ENCODE data around the gene RNF213. TPM values are rescaled to one million over a fixed set of nuclear protein-coding genes. Genes with fewer than 3 reads are reported as not detected.

The RNF213 gene
- total RNA-seq, 4 donors from 2014 or later = 113 to 174 (median 159) TPM

- H3K36me3 ChIP-seq = no peaks in the 10 kb centered on the region
- TF ChIP-seq POLR2AphosphoS5 (IDR thresholded peaks at IDR 0.05) (no peak), EP300 (IDR thresholded peaks at IDR 0.05; ENCODE audit: low read depth) (no peak)
Observed at GRCh38 chr17:80247561-80247960, 13.1 kb upstream of the RNF213 start.

GRCh38 chr17:80248001-80248893 lies 12.4 kb upstream of the RNF213 start:
- intact Hi-C loops (cut with DNase I; ENCODE audit: low total_unique reads) = no loop called here
- no peak overlapping the region for H3K4me3 ChIP-seq
- H3K36me3 ChIP-seq = no peaks in the 10 kb centered on the region
- H3K27ac ChIP-seq = no peak overlapping the region
- H3K4me1 ChIP-seq = peaks cover 0 to 3% (median 0%) of the 10 kb centered on the region in 4 donors
- 92% methylated on average over 10 of the region's 23 CpGs; no CpG with 5 or more reads in 1 of the 2 donors for WGBS, 2 donors (ENCODE audit: low coverage in 1 of 2)
- no peak for DNase-seq
- in situ Hi-C loops (cut with MboI; ENCODE audit: low pct_ligation_motif_present in 1 of 4, low pct_unique_long_range_greater_than_20kb in 1 of 4, low sequenced_read_pairs in 3 of 4) = loop anchor here in 1 of 4 donors (25.0 kb wide), 1 partner anchor 161 kb away; no protein-coding TSS in a partner anchor
- TF ChIP-seq EP300 (IDR thresholded peaks at IDR 0.05; ENCODE audit: low read depth) (no peak), POLR2A (IDR thresholded peaks at IDR 0.05) (no peak), POLR2AphosphoS5 (IDR thresholded peaks at IDR 0.05) (no peak)
- TF ChIP-seq, protein P1, sequence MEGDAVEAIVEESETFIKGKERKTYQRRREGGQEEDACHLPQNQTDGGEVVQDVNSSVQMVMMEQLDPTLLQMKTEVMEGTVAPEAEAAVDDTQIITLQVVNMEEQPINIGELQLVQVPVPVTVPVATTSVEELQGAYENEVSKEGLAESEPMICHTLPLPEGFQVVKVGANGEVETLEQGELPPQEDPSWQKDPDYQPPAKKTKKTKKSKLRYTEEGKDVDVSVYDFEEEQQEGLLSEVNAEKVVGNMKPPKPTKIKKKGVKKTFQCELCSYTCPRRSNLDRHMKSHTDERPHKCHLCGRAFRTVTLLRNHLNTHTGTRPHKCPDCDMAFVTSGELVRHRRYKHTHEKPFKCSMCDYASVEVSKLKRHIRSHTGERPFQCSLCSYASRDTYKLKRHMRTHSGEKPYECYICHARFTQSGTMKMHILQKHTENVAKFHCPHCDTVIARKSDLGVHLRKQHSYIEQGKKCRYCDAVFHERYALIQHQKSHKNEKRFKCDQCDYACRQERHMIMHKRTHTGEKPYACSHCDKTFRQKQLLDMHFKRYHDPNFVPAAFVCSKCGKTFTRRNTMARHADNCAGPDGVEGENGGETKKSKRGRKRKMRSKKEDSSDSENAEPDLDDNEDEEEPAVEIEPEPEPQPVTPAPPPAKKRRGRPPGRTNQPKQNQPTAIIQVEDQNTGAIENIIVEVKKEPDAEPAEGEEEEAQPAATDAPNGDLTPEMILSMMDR (IDR thresholded peaks at IDR 0.05) = no peak
- no peaks in the 10 kb centered on the region for H3K9me3 ChIP-seq
- H3K27me3 ChIP-seq = no peaks in the 10 kb centered on the region

More at GRCh38 chr17:80247561-80247960, 13.1 kb upstream of the RNF213 start:
- intact Hi-C loops (cut with DNase I; ENCODE audit: low total_unique reads) = no loop called here
- no peak for DNase-seq
- no peaks in the 10 kb centered on the region for H3K27me3 ChIP-seq
- 93% methylated on average over 17 of the region's 17 CpGs; no CpG with 5 or more reads in 1 of the 2 donors for WGBS, 2 donors (ENCODE audit: low coverage in 1 of 2)
- no peaks in the 10 kb centered on the region for H3K9me3 ChIP-seq
- no peak overlapping the region for H3K27ac ChIP-seq
- H3K4me3 ChIP-seq = no peak overlapping the region
- in situ Hi-C loops (cut with MboI; ENCODE audit: low pct_ligation_motif_present in 1 of 4, low pct_unique_long_range_greater_than_20kb in 1 of 4, low sequenced_read_pairs in 3 of 4) = loop anchor here in 1 of 4 donors (25.0 kb wide), 1 partner anchor 160 kb away; no protein-coding TSS in a partner anchor
- no peaks in the 10 kb centered on the region for H3K4me1 ChIP-seq

DNA sequence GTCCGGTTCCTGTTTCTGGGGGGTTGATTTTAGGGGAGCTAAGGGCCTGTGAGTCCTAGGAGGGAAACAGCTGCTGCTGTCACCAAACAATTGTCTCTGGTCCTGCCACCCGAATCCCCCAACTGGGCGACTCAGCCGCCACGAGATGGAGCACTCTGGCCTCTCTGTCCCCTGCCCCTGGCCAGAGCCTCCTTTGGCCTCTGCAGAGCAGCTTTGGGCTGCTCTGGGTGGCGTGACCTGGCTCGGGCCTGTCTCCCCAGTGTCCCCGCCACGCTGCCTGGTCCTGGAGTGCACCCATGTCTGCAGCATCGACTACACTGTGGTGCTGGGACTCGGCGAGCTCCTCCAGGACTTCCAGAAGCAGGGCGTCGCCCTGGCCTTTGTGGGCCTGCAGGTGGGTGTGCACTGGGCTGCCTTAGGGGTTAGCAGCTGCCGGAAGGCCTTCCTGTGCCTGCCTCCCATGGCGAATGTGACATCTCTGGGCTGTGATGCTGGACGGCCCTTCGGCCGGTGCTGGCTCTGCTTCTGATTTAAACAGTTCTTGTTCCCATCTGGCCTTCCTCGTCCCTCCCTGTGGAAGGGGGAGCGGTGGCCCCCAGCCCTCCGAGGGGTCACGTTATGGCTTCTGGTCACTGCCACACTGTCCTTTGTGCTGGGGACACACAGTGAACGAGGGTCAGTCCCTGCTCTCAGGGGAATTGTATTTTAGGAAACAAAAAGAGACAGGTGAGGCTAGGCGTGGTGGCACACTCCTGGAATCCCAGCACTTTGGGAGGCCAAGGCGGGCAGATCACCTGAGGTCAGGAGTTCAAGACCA lies 11.6 kb upstream of the RNF213 start:
- Histone ChIP-seq H3K36me3 (no peaks in the 10 kb centered on the region), H3K27ac (no peak overlapping the region), H3K4me3 (no peak overlapping the region), H3K27me3 (no peaks in the 10 kb centered on the region), H3K4me1 (peaks cover 0 to 3% (median 0%) of the 10 kb centered on the region in 4 donors), H3K9me3 (no peaks in the 10 kb centered on the region)
- intact Hi-C loops (cut with DNase I; ENCODE audit: low total_unique reads) (no loop called here), in situ Hi-C loops (cut with MboI; ENCODE audit: low pct_ligation_motif_present in 1 of 4, low pct_unique_long_range_greater_than_20kb in 1 of 4, low sequenced_read_pairs in 3 of 4) (loop anchor here in 1 of 4 donors (25.0 kb wide), 1 partner anchor 162 kb away; no protein-coding TSS in a partner anchor)
- DNase-seq = no peak
- TF ChIP-seq POLR2A (IDR thresholded peaks at IDR 0.05) (no peak), POLR2AphosphoS5 (IDR thresholded peaks at IDR 0.05) (no peak), EP300 (IDR thresholded peaks at IDR 0.05; ENCODE audit: low read depth) (no peak)
- TF ChIP-seq, protein P1 (IDR thresholded peaks at IDR 0.05) = no peak
- WGBS, 2 donors (ENCODE audit: low coverage in 1 of 2) = 89 to 93% methylated on average over 8 to 22 of the region's 26 CpGs

- Histone ChIP-seq H3K27ac (no peak overlapping the region), H3K9me3 (no peaks in the 10 kb centered on the region), H3K36me3 (no peaks in the 10 kb centered on the region), H3K4me3 (no peak overlapping the region), H3K27me3 (no peaks in the 10 kb centered on the region), H3K4me1 (peaks cover 4 to 23% (median 12%) of the 10 kb centered on the region in 4 donors)
- no peak for DNase-seq
- 95% methylated on average over 11 of the region's 11 CpGs; no CpG with 5 or more reads in 1 of the 2 donors for WGBS, 2 donors (ENCODE audit: low coverage in 1 of 2)
- in situ Hi-C loops (cut with MboI; ENCODE audit: low pct_ligation_motif_present in 1 of 4, low pct_unique_long_range_greater_than_20kb in 1 of 4, low sequenced_read_pairs in 3 of 4) = no loop called here
- TF ChIP-seq POLR2A (IDR thresholded peaks at IDR 0.05) = no peak
- TF ChIP-seq EP300 (IDR thresholded peaks at IDR 0.05; ENCODE audit: low read depth) = no peak
- intact Hi-C loops (cut with DNase I; ENCODE audit: low total_unique reads) = no loop called here
Observed at GRCh38 chr17:80251966-80252365, 8.7 kb upstream of the RNF213 start.
